OCI-LY7 (cell line): Measurements from ENCODE around the gene FUZ. TPM values are rescaled to one million over a fixed set of nuclear protein-coding genes. Genes with fewer than 3 reads are reported as not detected.

ENCODE experiments used
- BruUV-seq: library from RNA; stranded (reverse); fragments of 400-500 nt; replicated peaks from 2 replicates; lab custom pipeline; 2021; lab: Mats Ljungman, UMichigan
- CTCF ChIA-PET: fragments of 300-600 bp; sonication (Branson Sonifier 250); formaldehyde crosslinking; loops from one replicate; lab custom pipeline; 2022; ENCODE audit warnings: antibody characterized with exemption; ENCODE audit not compliant: unreplicated experiment; lab: Charles Lee
- POLR2A ChIA-PET: fragments of 300-600 bp; sonication (Branson Sonifier 250); formaldehyde crosslinking; loops from one replicate; lab custom pipeline; 2022; ENCODE audit warnings: antibody characterized with exemption; lab: Charles Lee
- DNase-seq: peaks from one replicate; pipeline ENCODE4 v3.0.0-alpha.2; 2015; ENCODE audit warnings: low spot score
- H2AFZ ChIP-seq: fragments of 200-600 bp; sonication (generic), shearing (Covaris generic); 2 replicates; pipeline ENCODE4 v1.6.1; 2014; ENCODE audit warnings: mild to moderate bottlenecking, antibody characterized with exemption, low read length, moderate library complexity
- H3K27ac ChIP-seq: fragments of 200-600 bp; sonication (generic); 2 replicates; pipeline ENCODE4 v1.5.1; 2014; ENCODE audit warnings: mixed run types, low read depth, mild to moderate bottlenecking, moderate library complexity, low read length, inconsistent platforms; ENCODE audit not compliant: poor library complexity, severe bottlenecking
- H3K36me3 ChIP-seq: fragments of 200-600 bp; sonication (generic); 2 replicates; pipeline ENCODE4 v1.6.1; 2014; ENCODE audit warnings: mild to moderate bottlenecking, antibody characterized with exemption, low read length, moderate library complexity, mixed read lengths; ENCODE audit not compliant: insufficient read depth
- H3K4me1 ChIP-seq: fragments of 200-600 bp; sonication (generic); 2 replicates; pipeline ENCODE4 v1.5.1; 2014; ENCODE audit warnings: mild to moderate bottlenecking, low read length; ENCODE audit not compliant: insufficient read depth, poor library complexity, severe bottlenecking
- H3K4me2 ChIP-seq: fragments of 200-600 bp; sonication (generic); 2 replicates; pipeline ENCODE4 v1.6.1; 2014; ENCODE audit warnings: mild to moderate bottlenecking, low read length
- H3K4me3 ChIP-seq: fragments of 200-600 bp; sonication (generic); 2 replicates; pipeline ENCODE4 v1.5.1; 2014; ENCODE audit warnings: mild to moderate bottlenecking, low read depth, low read length; ENCODE audit not compliant: poor library complexity, severe bottlenecking
- H3K79me2 ChIP-seq: fragments of 200-600 bp; sonication (generic); 2 replicates; pipeline ENCODE4 v1.6.1; 2016; ENCODE audit warnings: low read depth, mild to moderate bottlenecking, low read length, moderate library complexity, mixed read lengths; ENCODE audit not compliant: insufficient read depth
- H3K9me2 ChIP-seq: fragments of 200-600 bp; sonication (generic); 2 replicates; pipeline ENCODE4 v1.6.1; 2016; ENCODE audit warnings: mild to moderate bottlenecking, low read length, mixed read lengths; ENCODE audit not compliant: insufficient read depth
- H3K9me3 ChIP-seq: fragments of 200-600 bp; sonication (generic); 2 replicates; pipeline ENCODE4 v1.6.1; 2014; ENCODE audit warnings: mild to moderate bottlenecking, mixed run types, low read length, mixed read lengths
- H4K20me1 ChIP-seq: fragments of 200-600 bp; sonication (generic); 2 replicates; pipeline ENCODE4 v1.6.1; 2014; ENCODE audit warnings: mild to moderate bottlenecking, antibody characterized with exemption, low read length, moderate library complexity, mixed read lengths; ENCODE audit not compliant: insufficient read depth
- EZH2phosphoT487 ChIP-seq: fragments of 200-600 bp; sonication (generic); IDR thresholded peaks from 2 replicates; pipeline ENCODE4 v1.6.1; 2018; ENCODE audit warnings: low read depth, borderline replicate concordance, mild to moderate bottlenecking, mixed run types, antibody characterized with exemption, low read length, moderate library complexity, mixed read lengths
- intact Hi-C: fragments of 100-400 bp; cut with micrococcal nuclease; formaldehyde crosslinking; loops from one replicate; pipeline ENCODE4 v1.10.0; 2022; ENCODE audit not compliant: unreplicated experiment
- total RNA-seq, 2 experiments: library from RNA; depleted of rRNA in 1 of 2; stranded (reverse); fragments of >200 nt in 1 of 2; shearing (Covaris generic) in 1 of 2; gene quantifications; 2 replicates each; pipeline ENCODE4 v1.2.3, GENCODE V29; 2014 to 2022
- TF ChIP-seq, protein P1 (sequence below): fragments of 200-600 bp; sonication (generic); conservative IDR thresholded peaks from 2 replicates; pipeline ENCODE4 v1.5.1; 2014; ENCODE audit warnings: mild to moderate bottlenecking, antibody characterized with exemption, low read length, moderate library complexity, mixed read lengths

Gene FUZ
- total RNA-seq, 2 experiments from 2014 or later: 28.1 to 33.6 TPM

DNA sequence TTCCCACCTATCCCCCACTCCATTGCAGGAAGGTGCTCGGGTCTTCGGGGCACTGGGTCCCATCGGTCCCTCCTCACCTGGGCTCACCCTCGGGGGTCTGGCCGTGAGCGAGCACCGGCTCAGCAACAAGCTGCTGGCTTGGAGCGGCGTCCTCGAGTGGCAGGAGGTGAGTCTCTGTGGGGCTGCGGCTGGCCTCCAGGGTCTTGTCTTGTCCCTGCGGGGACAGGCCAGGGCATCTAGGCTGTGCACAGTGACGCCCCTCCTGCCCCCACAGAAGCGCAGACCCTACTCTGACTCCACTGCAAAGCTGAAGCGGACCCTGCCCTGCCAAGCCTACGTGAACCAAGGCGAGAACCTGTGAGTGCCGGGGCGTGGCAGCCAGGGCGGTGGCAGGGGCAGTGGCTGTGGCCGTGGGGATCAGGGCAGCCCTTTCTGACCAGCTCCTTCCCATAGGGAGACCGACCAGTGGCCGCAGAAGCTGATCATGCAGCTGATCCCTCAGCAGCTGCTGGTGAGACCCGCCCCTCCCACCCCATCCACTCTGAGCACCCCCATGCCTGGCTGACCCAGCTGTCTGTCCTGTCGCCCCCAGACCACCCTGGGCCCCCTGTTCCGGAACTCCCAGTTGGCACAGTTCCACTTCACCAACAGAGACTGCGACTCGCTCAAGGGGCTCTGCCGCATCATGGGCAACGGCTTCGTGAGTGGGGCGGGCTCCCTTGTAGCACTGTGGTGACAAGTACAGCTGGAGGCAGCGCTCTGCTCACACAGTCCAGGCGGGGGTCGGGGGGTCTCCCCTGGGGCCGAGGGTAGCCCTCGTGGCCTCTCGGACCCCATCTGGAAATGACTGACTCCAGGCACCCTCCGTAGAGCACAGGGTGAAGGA, 41.5 kb upstream of the FUZ start:
- POLR2A ChIA-PET: no interaction called here
- Histone ChIP-seq H3K4me1 (peaks cover 28% of the 10 kb centered on the region), H3K9me3 (no peaks in the 10 kb centered on the region), H2AFZ (no peak overlapping the region), H3K4me2 (no peak overlapping the region), H4K20me1 (peaks cover 20% of the 10 kb centered on the region), H3K79me2 (peaks cover 24% of the 10 kb centered on the region), H3K4me3 (no peak overlapping the region), H3K9me2 (no peaks in the 10 kb centered on the region), H3K36me3 (peaks cover 62% of the 10 kb centered on the region), H3K27ac (no peak overlapping the region)
- DNase-seq: no peak
- BruUV-seq: no TSS peak
- TF ChIP-seq, protein P1, sequence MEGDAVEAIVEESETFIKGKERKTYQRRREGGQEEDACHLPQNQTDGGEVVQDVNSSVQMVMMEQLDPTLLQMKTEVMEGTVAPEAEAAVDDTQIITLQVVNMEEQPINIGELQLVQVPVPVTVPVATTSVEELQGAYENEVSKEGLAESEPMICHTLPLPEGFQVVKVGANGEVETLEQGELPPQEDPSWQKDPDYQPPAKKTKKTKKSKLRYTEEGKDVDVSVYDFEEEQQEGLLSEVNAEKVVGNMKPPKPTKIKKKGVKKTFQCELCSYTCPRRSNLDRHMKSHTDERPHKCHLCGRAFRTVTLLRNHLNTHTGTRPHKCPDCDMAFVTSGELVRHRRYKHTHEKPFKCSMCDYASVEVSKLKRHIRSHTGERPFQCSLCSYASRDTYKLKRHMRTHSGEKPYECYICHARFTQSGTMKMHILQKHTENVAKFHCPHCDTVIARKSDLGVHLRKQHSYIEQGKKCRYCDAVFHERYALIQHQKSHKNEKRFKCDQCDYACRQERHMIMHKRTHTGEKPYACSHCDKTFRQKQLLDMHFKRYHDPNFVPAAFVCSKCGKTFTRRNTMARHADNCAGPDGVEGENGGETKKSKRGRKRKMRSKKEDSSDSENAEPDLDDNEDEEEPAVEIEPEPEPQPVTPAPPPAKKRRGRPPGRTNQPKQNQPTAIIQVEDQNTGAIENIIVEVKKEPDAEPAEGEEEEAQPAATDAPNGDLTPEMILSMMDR: no peak
- TF ChIP-seq EZH2phosphoT487: no peak
- intact Hi-C loops: no loop called here
- CTCF ChIA-PET: no interaction called here

DNA sequence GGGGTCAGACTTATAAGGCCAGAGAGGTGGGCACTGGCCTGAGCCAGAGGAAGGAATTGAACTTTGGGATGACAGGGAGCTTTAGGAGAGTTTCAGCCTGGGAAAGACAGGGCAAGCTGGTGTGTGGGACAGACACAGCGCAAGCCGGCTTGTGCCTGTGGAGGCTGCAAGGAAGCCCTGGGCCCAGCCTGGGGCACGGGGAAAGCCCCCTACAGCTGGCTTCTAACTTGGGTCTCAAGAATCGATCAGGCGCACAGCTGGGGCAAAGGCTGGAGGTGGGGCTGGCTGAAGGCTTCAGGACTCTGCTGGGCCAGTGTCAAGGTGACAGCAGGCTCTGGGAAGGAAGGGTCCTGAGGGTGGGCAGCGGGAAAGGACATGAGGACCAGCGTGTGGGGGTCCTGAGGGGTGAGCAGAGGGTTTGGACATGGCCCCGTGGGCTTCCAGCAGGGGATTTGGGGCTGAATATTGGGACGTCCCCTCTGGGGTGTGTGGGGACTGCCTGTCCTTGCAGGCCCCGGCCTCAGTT, 40.8 kb upstream of the FUZ start:
- no peak overlapping the region for H2AFZ ChIP-seq
- H3K9me3 ChIP-seq: no peaks in the 10 kb centered on the region
- POLR2A ChIA-PET: no interaction called here
- H3K27ac ChIP-seq: no peak overlapping the region
- peaks cover 56% of the 10 kb centered on the region for H3K36me3 ChIP-seq
- BruUV-seq: no TSS peak
- intact Hi-C loops: no loop called here
- CTCF ChIA-PET: no interaction called here
- peak overlapping the region; percentile 94 for H3K4me2 ChIP-seq
- peaks cover 24% of the 10 kb centered on the region for H3K79me2 ChIP-seq
- no peak for DNase-seq
- TF ChIP-seq, protein P1: no peak
- no peak for TF ChIP-seq EZH2phosphoT487
- peaks cover 20% of the 10 kb centered on the region for H4K20me1 ChIP-seq
- peaks cover 28% of the 10 kb centered on the region for H3K4me1 ChIP-seq
- H3K9me2 ChIP-seq: no peaks in the 10 kb centered on the region
- H3K4me3 ChIP-seq: no peak overlapping the region
